Activated T-cell treated with anti-CD3 and anti-CD28 coated beads for 24 hours (primary cell): ENCODE data around the gene FTHL17.

Experiments used
- DNase-seq: peaks from one replicate; pipeline ENCODE4 v3.0.0-alpha.2; 2020; ENCODE audit warnings: low read depth

FTHL17 gene

DNA sequence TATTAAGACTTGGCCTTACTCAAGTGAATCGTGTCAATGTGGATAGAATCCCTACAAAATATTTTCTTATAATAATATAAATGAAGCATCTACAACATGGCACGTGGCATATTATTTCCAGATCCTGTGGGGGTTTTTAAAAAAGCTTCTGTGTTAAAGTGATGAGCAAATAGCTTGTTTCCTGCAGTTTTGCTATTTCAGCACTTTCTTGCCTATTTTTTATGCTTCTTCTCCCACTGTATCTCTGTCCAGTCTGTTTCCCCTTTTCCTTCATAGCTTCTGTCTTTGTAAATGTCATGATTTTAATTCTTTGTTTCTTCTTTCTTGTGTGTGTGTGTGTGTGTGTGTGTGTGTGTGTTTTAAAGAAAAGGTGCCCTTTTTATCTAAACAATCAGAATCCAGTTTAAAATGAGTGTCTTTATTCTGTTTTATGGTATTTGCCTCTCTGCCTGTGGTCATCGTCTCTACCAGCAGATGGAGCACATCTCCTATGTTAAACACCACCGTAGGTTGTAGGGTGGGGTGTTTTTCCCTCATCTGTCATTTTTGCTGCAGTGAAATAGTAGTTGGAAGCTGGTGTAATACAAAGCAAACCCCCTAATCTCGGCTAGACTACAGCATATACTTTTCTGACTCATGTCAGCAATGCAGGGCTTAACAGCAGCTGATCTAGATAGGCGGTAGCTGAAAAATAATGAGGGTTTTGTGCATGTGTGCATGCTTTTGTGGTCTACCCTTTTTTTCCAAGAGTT, 33.1 kb downstream of the FTHL17 start:
- no peak for DNase-seq

DNA sequence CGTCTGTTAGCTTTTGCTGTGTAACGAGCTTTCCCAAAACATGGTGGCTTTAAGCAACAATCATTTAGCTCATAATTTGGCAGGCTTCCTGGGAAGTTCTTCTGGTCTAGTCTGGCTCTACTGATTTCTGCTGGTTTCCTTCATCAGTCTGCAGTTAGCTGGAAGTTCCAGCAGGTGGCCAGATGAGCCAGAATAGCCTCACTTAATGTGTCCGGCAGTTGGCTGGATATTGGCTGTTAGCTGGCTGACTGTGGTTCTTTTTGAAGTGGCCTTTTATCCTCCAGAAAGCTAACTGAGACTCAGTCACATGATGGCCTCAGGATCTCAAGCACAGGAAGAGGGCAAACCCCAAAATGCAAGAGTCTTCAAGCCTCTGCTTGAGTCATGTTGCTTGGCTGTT, 34.9 kb downstream of the FTHL17 start:
- DNase-seq, result no peak

DNA sequence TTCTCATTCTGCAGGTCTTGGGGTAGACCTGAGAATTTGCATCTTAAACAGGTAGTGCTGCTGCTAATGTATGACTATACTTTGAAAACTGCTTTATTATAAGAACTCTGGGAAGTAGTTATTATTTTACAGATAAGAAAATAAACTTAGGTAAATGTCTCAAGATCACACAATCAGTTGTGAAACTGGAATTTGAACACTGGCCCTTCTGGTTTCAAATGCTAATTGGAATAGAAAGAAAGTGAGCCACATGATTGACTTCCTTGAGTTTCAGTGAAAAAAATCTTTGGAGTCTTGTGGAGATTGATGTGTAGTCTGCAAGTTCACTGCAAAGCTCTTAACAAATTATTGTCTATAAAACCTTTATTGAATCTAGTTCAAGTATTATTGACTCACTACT, 44.5 kb downstream of the FTHL17 start:
- no peak for DNase-seq

GRCh38 chrX:31024866-31025265, 47.0 kb downstream of the FTHL17 start:
- no peak for DNase-seq

DNA sequence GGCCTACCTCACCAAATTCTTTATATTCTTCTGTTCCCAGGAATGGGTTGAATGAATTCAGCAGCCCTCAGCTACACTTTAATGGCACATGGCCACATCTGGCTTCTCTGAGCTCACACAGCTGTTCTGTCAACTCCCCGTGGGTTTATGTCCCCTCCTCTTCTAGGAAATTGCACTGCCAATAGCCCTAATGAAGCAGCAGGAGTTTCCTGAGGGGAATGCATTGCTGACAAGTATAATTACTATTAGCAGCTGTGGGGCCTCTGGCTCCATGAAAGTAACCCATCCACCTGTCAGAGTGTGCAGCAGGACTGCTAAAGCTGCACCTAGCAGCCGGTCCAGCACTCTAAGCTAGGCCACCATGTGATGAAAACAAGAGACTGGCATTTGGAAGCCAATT, 50.3 kb downstream of the FTHL17 start:
- DNase-seq, result no peak
